ENCODE measurements around the gene LUC7L3. TPM values are rescaled to one million over a fixed set of nuclear protein-coding genes. Genes with fewer than 3 reads are reported as not detected.

Gene LUC7L3
- total and polyA plus RNA-seq, 2 experiments from 2014 or later: 69.3 to 501 TPM

DNA sequence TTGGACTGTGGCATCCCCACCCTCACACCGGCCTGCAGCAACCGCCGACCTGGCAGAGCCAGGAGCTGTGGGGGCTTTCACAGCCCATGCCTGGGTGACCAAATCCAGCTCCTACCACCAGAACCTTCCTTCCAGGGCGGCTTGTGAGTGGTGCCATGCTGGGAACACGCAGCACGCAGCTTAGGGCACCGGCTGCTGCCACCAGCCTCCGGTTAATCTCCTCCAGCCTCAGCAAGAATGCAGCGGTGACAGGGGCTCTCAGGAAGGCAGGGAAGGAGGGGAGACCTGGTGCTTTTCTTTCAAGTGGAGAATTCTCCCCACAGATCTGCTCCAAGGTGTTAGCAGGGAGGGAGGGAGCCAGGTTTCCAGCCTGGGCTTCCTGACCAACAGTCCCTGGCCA is 80.2 kb downstream of the LUC7L3 start (continued):
- TF ChIP-seq, protein P1, sequence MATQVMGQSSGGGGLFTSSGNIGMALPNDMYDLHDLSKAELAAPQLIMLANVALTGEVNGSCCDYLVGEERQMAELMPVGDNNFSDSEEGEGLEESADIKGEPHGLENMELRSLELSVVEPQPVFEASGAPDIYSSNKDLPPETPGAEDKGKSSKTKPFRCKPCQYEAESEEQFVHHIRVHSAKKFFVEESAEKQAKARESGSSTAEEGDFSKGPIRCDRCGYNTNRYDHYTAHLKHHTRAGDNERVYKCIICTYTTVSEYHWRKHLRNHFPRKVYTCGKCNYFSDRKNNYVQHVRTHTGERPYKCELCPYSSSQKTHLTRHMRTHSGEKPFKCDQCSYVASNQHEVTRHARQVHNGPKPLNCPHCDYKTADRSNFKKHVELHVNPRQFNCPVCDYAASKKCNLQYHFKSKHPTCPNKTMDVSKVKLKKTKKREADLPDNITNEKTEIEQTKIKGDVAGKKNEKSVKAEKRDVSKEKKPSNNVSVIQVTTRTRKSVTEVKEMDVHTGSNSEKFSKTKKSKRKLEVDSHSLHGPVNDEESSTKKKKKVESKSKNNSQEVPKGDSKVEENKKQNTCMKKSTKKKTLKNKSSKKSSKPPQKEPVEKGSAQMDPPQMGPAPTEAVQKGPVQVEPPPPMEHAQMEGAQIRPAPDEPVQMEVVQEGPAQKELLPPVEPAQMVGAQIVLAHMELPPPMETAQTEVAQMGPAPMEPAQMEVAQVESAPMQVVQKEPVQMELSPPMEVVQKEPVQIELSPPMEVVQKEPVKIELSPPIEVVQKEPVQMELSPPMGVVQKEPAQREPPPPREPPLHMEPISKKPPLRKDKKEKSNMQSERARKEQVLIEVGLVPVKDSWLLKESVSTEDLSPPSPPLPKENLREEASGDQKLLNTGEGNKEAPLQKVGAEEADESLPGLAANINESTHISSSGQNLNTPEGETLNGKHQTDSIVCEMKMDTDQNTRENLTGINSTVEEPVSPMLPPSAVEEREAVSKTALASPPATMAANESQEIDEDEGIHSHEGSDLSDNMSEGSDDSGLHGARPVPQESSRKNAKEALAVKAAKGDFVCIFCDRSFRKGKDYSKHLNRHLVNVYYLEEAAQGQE (IDR thresholded peaks at IDR 0.05; ENCODE audit: unreplicated experiment): no peak
- no peak for TF ChIP-seq ZNF331 (CRISPR knock-in tag; IDR thresholded peaks at IDR 0.05; ENCODE audit: low read depth)
- TF ChIP-seq CREB1 (CRISPR knock-in tag; IDR thresholded peaks at IDR 0.05; ENCODE audit: low read depth): no peak
- no peak for TF ChIP-seq NANOG (IDR thresholded peaks at IDR 0.05; ENCODE audit: borderline replicate concordance)
- TF ChIP-seq, protein P2, sequence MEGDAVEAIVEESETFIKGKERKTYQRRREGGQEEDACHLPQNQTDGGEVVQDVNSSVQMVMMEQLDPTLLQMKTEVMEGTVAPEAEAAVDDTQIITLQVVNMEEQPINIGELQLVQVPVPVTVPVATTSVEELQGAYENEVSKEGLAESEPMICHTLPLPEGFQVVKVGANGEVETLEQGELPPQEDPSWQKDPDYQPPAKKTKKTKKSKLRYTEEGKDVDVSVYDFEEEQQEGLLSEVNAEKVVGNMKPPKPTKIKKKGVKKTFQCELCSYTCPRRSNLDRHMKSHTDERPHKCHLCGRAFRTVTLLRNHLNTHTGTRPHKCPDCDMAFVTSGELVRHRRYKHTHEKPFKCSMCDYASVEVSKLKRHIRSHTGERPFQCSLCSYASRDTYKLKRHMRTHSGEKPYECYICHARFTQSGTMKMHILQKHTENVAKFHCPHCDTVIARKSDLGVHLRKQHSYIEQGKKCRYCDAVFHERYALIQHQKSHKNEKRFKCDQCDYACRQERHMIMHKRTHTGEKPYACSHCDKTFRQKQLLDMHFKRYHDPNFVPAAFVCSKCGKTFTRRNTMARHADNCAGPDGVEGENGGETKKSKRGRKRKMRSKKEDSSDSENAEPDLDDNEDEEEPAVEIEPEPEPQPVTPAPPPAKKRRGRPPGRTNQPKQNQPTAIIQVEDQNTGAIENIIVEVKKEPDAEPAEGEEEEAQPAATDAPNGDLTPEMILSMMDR (conservative IDR thresholded peaks at IDR 0.05; ENCODE audit: low read depth in 2 of 2): no peak
- no peak for TF ChIP-seq ZNF114 (CRISPR knock-in tag; IDR thresholded peaks at IDR 0.05)
- TF ChIP-seq EZH2 (IDR thresholded peaks at IDR 0.05; ENCODE audit: low read depth, unreplicated experiment): no peak
- TF ChIP-seq POLR2AphosphoS5 (IDR thresholded peaks at IDR 0.05; ENCODE audit: low read depth): no peak
- no peak for TF ChIP-seq JUNB (IDR thresholded peaks at IDR 0.05; ENCODE audit: unreplicated experiment)

DNA sequence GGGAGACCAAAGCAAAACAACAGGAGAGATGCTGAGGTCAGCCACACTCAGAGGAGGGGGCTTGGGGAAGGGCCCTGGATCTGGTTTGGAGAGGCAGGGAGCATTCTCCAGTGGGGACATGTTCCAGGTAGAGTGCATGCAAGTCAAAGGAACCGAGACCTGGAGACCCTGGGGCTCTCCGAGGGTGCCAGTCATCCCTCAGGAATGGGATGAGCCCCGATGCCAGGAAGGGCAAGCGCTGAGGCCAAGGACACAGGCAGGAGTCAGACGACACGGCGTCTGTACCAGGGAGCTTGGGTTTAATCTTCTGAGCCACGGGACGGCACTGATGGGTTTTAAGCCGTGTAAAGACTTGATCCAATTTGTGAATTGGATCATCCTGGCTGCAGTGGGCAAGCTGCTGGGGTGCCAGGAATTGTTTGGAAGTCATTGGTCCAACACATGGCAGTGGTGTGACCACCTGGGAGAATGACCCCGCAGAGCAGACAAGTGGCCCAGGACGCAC is 80.8 kb downstream of the LUC7L3 start:
- H3K36me3 Mint-ChIP-seq (ENCODE audit: low read depth): no peaks in the 10 kb centered on the region
- DNase-seq (ENCODE audit: low spot score) (no peak), ATAC-seq (no peak)
- peaks cover 3% of the 10 kb centered on the region for H3K27me3 Mint-ChIP-seq (ENCODE audit: insufficient read depth, low read depth, poor library complexity)
- Histone ChIP-seq H4K20me1 (replicated peaks; ENCODE audit: insufficient read depth) (no peaks in the 10 kb centered on the region), H3K79me2 (replicated peaks; ENCODE audit: insufficient read depth) (no peaks in the 10 kb centered on the region), H3F3A (replicated peaks; ENCODE audit: low read depth) (no peaks in the 10 kb centered on the region), H3K36me3 (ENCODE audit: insufficient read depth) (no peaks in the 10 kb centered on the region), H3K4me1 (ENCODE audit: insufficient read depth) (no peaks in the 10 kb centered on the region), H3K27ac (ENCODE audit: low read depth) (no peak overlapping the region), H3K27me3 (ENCODE audit: insufficient read depth) (no peaks in the 10 kb centered on the region), H3K4me2 (no peak overlapping the region), H3K9me2 (ENCODE audit: insufficient read depth) (no peaks in the 10 kb centered on the region), H3K4me3 (no peak overlapping the region), H2AFZ (no peak overlapping the region)
- H3K4me3 Mint-ChIP-seq: no peak overlapping the region
- no peaks in the 10 kb centered on the region for H3K9me3 Mint-ChIP-seq
- H3K27ac Mint-ChIP-seq: no peak overlapping the region
- H3K4me1 Mint-ChIP-seq: peaks cover 22% of the 10 kb centered on the region
- TF ChIP-seq ZNF331 (CRISPR knock-in tag; IDR thresholded peaks at IDR 0.05; ENCODE audit: low read depth) (no peak), JUNB (IDR thresholded peaks at IDR 0.05; ENCODE audit: unreplicated experiment) (no peak), STAT1 (IDR thresholded peaks at IDR 0.05; ENCODE audit: unreplicated experiment) (no peak), EZH2phosphoT487 (IDR thresholded peaks at IDR 0.05; ENCODE audit: unreplicated experiment) (no peak), EZH2 (IDR thresholded peaks at IDR 0.05; ENCODE audit: low read depth, unreplicated experiment) (no peak)
- TF ChIP-seq, protein P3, sequence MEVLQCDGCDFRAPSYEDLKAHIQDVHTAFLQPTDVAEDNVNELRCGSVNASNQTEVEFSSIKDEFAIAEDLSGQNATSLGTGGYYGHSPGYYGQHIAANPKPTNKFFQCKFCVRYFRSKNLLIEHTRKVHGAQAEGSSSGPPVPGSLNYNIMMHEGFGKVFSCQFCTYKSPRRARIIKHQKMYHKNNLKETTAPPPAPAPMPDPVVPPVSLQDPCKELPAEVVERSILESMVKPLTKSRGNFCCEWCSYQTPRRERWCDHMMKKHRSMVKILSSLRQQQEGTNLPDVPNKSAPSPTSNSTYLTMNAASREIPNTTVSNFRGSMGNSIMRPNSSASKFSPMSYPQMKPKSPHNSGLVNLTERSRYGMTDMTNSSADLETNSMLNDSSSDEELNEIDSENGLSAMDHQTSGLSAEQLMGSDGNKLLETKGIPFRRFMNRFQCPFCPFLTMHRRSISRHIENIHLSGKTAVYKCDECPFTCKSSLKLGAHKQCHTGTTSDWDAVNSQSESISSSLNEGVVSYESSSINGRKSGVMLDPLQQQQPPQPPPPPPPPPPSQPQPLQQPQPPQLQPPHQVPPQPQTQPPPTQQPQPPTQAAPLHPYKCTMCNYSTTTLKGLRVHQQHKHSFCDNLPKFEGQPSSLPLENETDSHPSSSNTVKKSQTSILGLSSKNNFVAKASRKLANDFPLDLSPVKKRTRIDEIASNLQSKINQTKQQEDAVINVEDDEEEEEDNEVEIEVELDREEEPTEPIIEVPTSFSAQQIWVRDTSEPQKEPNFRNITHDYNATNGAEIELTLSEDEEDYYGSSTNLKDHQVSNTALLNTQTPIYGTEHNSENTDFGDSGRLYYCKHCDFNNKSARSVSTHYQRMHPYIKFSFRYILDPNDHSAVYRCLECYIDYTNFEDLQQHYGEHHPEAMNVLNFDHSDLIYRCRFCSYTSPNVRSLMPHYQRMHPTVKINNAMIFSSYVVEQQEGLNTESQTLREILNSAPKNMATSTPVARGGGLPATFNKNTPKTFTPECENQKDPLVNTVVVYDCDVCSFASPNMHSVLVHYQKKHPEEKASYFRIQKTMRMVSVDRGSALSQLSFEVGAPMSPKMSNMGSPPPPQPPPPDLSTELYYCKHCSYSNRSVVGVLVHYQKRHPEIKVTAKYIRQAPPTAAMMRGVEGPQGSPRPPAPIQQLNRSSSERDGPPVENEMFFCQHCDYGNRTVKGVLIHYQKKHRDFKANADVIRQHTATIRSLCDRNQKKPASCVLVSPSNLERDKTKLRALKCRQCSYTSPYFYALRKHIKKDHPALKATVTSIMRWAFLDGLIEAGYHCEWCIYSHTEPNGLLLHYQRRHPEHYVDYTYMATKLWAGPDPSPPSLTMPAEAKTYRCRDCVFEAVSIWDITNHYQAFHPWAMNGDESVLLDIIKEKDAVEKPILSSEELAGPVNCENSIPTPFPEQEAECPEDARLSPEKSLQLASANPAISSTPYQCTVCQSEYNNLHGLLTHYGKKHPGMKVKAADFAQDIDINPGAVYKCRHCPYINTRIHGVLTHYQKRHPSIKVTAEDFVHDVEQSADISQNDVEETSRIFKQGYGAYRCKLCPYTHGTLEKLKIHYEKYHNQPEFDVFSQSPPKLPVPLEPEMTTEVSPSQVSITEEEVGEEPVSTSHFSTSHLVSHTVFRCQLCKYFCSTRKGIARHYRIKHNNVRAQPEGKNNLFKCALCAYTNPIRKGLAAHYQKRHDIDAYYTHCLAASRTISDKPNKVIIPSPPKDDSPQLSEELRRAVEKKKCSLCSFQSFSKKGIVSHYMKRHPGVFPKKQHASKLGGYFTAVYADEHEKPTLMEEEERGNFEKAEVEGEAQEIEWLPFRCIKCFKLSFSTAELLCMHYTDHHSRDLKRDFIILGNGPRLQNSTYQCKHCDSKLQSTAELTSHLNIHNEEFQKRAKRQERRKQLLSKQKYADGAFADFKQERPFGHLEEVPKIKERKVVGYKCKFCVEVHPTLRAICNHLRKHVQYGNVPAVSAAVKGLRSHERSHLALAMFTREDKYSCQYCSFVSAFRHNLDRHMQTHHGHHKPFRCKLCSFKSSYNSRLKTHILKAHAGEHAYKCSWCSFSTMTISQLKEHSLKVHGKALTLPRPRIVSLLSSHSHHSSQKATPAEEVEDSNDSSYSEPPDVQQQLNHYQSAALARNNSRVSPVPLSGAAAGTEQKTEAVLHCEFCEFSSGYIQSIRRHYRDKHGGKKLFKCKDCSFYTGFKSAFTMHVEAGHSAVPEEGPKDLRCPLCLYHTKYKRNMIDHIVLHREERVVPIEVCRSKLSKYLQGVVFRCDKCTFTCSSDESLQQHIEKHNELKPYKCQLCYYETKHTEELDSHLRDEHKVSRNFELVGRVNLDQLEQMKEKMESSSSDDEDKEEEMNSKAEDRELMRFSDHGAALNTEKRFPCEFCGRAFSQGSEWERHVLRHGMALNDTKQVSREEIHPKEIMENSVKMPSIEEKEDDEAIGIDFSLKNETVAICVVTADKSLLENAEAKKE (CRISPR knock-in tag; IDR thresholded peaks at IDR 0.05): no peak

Data from GM23338 (cell line).